ENCODE results near the gene PDGFRB. TPM values are rescaled to one million over a fixed set of nuclear protein-coding genes. Genes with fewer than 3 reads are reported as not detected.

Gene PDGFRB
- total RNA-seq, 1 donor from 2014 or later, result 74.8 TPM

- H3K27ac Mint-ChIP-seq, result no peak overlapping the region
- H3K9me3 Mint-ChIP-seq, result no peaks in the 10 kb centered on the region
- H3K4me3 Mint-ChIP-seq, result no peak overlapping the region
- peak; percentile 28 for TF ChIP-seq CTCF (conservative IDR thresholded peaks at IDR 0.05)
- peaks cover 14% of the 10 kb centered on the region for H3K27me3 Mint-ChIP-seq
- peaks cover 13% of the 10 kb centered on the region for H3K4me1 Mint-ChIP-seq (ENCODE audit: unreplicated experiment)
- no peaks in the 10 kb centered on the region for H3K36me3 Mint-ChIP-seq
- DNase-seq (ENCODE audit: extremely low spot score, unreplicated experiment), result peak; percentile 43
Observed at GRCh38 chr5:150075806-150076205, 79.8 kb downstream of the PDGFRB start.

- H3K27me3 Mint-ChIP-seq, result peaks cover 14% of the 10 kb centered on the region
- H3K9me3 Mint-ChIP-seq, result no peaks in the 10 kb centered on the region
- H3K36me3 Mint-ChIP-seq, result no peaks in the 10 kb centered on the region
- H3K4me3 Mint-ChIP-seq, result no peak overlapping the region
- DNase-seq (ENCODE audit: extremely low spot score, unreplicated experiment), result peak; percentile 40
- TF ChIP-seq CTCF (conservative IDR thresholded peaks at IDR 0.05), result no peak
- peaks cover 13% of the 10 kb centered on the region for H3K4me1 Mint-ChIP-seq (ENCODE audit: unreplicated experiment)
- H3K27ac Mint-ChIP-seq, result no peak overlapping the region
Observed at GRCh38 chr5:150075233-150075632, 80.4 kb downstream of the PDGFRB start.

GRCh38 chr5:150073677-150074076, 82.0 kb downstream of the PDGFRB start:
- Mint-ChIP-seq H3K27me3 (peaks cover 9% of the 10 kb centered on the region), H3K27ac (no peak overlapping the region), H3K36me3 (no peaks in the 10 kb centered on the region), H3K4me3 (no peak overlapping the region), H3K9me3 (no peaks in the 10 kb centered on the region), H3K4me1 (ENCODE audit: unreplicated experiment) (peaks cover 4% of the 10 kb centered on the region)
- TF ChIP-seq CTCF (conservative IDR thresholded peaks at IDR 0.05), result no peak
- DNase-seq (ENCODE audit: extremely low spot score, unreplicated experiment), result peak; percentile 4

- DNase-seq (ENCODE audit: extremely low spot score, unreplicated experiment), result peak; percentile 44
- Mint-ChIP-seq H3K27me3 (peaks cover 5% of the 10 kb centered on the region), H3K9me3 (no peaks in the 10 kb centered on the region), H3K4me1 (ENCODE audit: unreplicated experiment) (no peaks in the 10 kb centered on the region), H3K27ac (no peak overlapping the region), H3K36me3 (no peaks in the 10 kb centered on the region), H3K4me3 (no peak overlapping the region)
- TF ChIP-seq CTCF (conservative IDR thresholded peaks at IDR 0.05), result no peak
Observed at GRCh38 chr5:150073086-150073625, 82.5 kb downstream of the PDGFRB start.

GRCh38 chr5:150070821-150071220, 84.8 kb downstream of the PDGFRB start:
- no peak for TF ChIP-seq CTCF (conservative IDR thresholded peaks at IDR 0.05)
- no peaks in the 10 kb centered on the region for H3K9me3 Mint-ChIP-seq
- no peaks in the 10 kb centered on the region for H3K36me3 Mint-ChIP-seq
- H3K27ac Mint-ChIP-seq, result no peak overlapping the region
- H3K4me1 Mint-ChIP-seq (ENCODE audit: unreplicated experiment), result no peaks in the 10 kb centered on the region
- peaks cover 5% of the 10 kb centered on the region for H3K27me3 Mint-ChIP-seq
- DNase-seq (ENCODE audit: extremely low spot score, unreplicated experiment), result no peak
- no peak overlapping the region for H3K4me3 Mint-ChIP-seq

All from type B pancreatic cell (in vitro differentiated cells).